GM10266 (cell line): ENCODE data around the gene MFN2.

Experiments
- DNase-seq: peaks from one replicate; pipeline ENCODE4 v3.0.0; 2012; ENCODE audit errors: extremely low spot score
- TF ChIP-seq, protein P1 (sequence below): IDR thresholded peaks from 2 replicates; pipeline ENCODE4 v1.5.1; 2012; ENCODE audit warnings: mild to moderate bottlenecking, low read depth; ENCODE audit not compliant: control insufficient read depth, insufficient read depth; ENCODE audit errors: missing control alignments

Gene MFN2

DNA sequence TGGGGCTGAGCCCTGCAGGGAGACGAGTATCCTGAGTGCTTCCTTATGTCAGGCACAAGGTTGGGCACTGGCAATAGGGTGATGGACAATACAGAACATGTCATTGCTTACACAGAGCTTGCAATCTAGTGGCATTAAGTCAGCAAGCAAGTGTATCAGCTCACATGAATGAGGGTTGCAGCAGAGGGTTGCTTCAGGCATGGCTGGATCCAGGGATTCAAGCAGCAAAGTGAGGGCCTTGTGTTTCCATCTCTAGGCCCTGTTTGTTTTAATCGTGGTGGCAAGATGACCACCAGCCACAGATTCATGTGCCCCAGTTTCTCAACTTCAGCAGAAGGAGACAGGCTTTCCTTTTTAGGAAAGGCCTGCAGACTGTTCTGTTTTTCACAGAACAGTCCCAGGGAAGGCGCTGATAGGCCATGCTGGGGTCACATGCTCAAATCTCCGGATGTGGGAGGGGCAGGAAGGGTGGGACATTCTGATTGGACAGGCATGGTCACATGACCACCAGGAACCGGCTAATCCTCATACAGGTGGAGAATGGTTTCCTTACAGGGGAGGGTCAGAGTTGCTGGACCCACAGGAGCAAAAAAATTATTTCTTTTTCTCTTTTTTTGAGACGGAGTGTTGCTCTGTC is 31.3 kb upstream of the MFN2 start:
- TF ChIP-seq, protein P1, sequence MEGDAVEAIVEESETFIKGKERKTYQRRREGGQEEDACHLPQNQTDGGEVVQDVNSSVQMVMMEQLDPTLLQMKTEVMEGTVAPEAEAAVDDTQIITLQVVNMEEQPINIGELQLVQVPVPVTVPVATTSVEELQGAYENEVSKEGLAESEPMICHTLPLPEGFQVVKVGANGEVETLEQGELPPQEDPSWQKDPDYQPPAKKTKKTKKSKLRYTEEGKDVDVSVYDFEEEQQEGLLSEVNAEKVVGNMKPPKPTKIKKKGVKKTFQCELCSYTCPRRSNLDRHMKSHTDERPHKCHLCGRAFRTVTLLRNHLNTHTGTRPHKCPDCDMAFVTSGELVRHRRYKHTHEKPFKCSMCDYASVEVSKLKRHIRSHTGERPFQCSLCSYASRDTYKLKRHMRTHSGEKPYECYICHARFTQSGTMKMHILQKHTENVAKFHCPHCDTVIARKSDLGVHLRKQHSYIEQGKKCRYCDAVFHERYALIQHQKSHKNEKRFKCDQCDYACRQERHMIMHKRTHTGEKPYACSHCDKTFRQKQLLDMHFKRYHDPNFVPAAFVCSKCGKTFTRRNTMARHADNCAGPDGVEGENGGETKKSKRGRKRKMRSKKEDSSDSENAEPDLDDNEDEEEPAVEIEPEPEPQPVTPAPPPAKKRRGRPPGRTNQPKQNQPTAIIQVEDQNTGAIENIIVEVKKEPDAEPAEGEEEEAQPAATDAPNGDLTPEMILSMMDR: no peak
- DNase-seq: no peak

DNA sequence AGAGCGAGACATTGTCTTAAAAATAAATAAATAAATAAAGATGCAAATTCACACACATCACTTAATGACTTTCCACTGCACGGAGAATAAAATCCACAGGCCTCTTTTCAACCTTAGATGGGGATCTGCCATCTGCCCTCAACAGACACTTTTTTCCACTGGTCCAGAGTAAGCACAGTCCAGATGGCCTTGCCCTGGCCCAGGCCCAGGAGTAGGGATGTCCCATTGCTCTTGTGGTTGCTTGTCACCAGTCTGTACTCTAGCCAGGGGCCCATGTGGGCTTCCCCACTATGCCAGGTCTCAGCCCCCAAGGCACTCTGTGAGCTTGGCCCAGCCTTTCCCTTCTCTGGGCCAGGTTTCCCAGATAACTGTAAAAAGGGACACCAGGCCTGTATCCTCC is 28.3 kb upstream of the MFN2 start:
- DNase-seq: no peak
- TF ChIP-seq, protein P1: no peak

DNA sequence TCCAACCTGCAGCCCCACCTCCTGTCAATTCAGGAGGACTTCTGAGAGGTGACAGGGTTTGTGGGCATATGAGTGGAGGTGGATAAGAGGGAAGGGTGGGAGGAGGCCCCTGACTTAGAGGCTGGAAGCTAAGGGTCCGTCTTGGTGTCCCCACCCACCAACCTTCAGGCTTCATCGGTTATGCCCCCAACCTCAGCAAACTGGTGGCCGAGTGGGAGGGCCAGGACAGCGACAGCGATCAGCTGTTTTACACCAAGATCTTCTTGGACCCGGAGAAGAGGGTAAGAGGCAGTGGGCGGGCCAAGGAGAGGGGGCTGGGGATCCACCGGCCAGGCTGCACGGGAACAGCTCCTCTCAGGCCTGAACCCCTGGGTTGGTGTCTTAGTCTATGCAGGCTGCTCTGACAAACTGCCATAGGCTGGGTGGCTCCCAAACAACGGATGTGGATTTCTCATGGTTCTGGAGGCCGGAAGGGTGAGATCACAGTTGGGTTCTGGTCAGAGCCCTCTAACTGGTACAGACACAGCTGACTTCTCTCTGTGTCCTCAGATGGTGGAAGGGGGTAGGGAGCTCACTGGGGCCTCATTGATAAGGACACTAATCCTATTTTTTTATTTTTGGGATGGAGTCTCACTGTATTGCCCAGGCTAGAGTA is 27.7 kb upstream of the MFN2 start:
- DNase-seq: no peak
- TF ChIP-seq, protein P1: no peak

DNA sequence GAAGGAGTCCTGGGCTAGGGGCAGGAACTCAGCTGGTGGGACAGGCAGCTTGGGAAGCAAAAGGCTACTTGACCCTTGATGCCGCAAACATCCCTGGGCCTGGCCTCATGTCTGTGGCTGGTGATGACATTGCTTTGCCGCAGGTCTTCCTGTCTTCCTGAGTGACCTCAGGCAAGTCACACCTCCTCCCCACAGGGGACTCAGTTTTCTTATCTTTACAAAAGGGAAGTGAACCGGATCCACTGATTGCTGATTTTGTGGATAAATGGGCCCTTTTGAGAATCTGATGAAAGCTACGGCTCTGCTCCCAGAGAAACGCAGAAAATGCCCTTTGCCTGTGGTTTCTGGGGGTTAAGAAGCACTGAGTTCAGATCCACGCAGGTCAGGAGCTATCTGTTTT is 25.0 kb upstream of the MFN2 start:
- DNase-seq: no peak
- TF ChIP-seq, protein P1: no peak

DNA sequence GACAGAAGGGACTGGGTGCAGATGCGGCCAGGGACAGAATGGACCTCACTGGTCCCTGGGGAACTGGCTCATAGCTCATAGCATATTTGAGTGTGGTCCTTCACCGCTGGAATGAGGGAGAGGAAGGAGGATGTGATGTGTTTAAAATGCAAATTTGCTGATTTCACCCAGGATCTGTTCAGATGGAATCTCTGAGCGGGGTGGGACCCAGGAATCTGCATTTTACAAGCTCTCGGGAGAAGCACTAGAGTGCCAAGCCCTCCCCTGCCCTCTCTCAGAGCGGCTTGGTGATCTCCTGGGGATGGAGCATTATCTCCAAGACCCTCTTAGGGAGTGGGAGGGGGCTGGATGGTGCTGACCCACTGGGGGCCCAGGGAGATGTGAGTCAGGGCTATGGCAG is 22.8 kb upstream of the MFN2 start:
- TF ChIP-seq, protein P1: no peak
- DNase-seq: no peak

DNA sequence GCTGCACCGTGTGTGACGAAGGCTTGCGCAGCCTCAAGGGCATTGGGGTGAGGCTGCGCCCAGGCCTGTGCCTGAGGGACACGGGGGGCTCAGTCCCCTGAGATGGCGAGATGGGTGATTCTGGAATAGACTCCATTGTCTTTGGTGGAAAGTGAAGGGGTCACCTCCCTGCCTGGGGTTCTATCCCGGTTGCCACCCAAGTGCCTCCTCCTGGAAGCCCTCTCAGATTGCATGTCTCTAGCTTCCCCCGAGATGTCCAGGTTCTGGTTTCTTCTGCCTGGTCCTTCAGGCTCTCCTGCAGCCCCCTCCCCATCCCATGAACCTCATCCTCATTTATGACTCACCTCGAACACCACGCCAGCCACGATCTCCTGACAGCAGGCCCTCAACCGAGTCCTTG is 22.3 kb upstream of the MFN2 start:
- TF ChIP-seq, protein P1: no peak
- DNase-seq: no peak

DNA sequence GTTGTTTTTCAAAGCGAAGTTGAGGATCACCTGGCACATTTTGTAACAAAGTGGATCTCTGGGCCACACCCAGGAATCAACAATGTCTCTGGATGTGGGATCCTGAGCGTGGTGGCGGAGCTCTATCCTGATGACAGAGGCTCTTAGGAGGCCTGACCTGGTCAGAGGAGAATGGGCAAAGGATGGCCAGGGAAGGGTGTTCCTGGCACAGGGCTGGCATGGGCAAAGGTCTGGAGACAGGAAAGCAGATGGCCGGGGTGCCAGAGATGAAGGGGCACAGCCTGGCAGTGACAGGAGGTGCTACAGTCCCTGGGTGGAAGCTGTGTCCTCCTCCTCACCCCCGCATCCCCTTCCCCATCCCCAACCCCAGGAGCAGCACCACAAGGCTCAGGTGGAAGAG is 20.0 kb upstream of the MFN2 start:
- TF ChIP-seq, protein P1: no peak
- no peak for DNase-seq
